ENCODE data around the gene GRB10. TPM values are rescaled to one million over a fixed set of nuclear protein-coding genes. Genes with fewer than 3 reads are reported as not detected.

GRB10 gene
- total RNA-seq, 2 donors from 2014 or later = 2.6 to 6.6 TPM

DNA sequence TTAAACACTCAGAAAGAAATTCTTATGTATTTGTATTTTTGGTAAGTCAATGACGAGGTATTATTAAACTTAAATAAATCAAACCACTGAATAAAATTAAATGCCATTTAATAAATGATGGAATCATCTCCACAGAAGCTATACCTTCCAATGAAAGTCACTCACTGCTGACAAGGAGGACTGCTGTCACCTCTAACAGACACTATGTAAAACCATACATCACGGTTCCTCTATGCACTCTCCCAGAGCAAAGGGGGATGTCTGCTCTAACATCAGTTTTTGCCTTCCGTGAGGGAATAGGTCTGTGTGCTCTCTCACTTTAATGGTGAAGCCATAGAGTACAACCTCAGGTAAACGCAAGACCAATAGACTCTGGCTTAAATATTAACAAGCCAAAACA, 117.8 kb downstream of the GRB10 start:
- Mint-ChIP-seq H3K36me3 (no peaks in the 10 kb centered on the region), H3K9me3 (no peaks in the 10 kb centered on the region), H3K27ac (no peak overlapping the region)
- DNase-seq (ENCODE audit: low spot score in 2 of 2) (no peak), ATAC-seq (peak; percentile 5 to 50)

DNA sequence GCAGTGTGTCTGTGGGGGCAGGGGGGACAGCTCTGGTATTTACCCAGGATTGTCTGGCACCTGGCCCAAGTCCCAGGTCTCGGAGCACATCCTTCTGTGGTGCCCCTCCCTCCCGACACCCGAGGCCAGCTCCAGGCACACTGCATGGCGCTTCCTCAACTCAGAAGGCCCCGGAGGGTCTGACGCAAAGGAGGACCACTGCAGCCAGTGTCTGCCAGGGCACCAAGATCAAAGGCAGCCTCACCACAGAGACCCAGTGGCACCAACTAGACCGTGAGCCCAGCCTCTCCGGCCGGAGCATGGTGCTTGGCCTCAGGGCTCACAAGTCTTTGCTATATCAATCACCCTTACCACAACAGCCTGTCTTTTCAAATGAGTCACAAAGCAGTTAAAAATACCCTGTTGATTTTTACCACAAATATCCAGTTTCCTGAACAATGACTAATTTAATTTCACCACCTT, 118.2 kb downstream of the GRB10 start:
- H3K36me3 Mint-ChIP-seq = no peaks in the 10 kb centered on the region
- peak; percentile 80 to 90 for ATAC-seq
- no peaks in the 10 kb centered on the region for H3K9me3 Mint-ChIP-seq
- DNase-seq (ENCODE audit: low spot score in 2 of 2) = peak in 1 of 2 donors; percentile 29
- no peak overlapping the region for H3K27ac Mint-ChIP-seq

DNA sequence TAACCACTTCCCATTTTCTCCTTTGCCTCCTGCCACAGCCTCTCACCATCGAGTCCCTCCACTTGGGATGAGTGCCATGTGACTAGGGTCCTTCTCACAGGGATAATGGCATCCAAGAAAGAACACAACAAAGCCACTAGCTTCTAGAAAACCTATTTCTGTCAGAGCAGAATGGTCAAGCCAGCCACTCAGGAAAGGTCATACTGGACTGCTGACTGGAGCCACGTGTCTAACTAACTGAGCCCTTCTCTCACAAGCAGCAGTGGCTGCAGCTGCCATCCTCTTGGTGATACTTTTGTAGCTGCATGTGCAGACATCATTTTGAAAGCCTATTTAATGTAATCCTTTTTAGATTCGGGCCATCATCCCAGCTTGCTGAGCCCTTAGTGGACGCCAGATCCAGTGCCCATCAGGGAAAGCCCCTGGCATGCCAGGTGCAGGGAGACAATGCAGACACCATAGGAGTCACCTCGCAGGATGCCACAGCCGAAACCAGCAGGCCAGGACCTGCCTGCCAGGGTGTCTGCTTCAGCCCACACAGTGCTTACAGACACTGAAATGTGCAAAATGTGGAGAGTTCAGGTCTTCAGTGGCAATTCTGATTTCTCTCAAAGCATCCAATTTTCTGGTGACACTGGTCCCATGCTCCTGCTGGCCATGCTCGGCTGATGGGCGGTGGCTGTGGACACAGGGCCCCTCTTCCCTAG, 119.1 kb downstream of the GRB10 start:
- Mint-ChIP-seq H3K9me3 (no peaks in the 10 kb centered on the region), H3K36me3 (no peaks in the 10 kb centered on the region), H3K27ac (no peak overlapping the region)
- ATAC-seq (no peak), DNase-seq (ENCODE audit: low spot score in 2 of 2) (no peak)

DNA sequence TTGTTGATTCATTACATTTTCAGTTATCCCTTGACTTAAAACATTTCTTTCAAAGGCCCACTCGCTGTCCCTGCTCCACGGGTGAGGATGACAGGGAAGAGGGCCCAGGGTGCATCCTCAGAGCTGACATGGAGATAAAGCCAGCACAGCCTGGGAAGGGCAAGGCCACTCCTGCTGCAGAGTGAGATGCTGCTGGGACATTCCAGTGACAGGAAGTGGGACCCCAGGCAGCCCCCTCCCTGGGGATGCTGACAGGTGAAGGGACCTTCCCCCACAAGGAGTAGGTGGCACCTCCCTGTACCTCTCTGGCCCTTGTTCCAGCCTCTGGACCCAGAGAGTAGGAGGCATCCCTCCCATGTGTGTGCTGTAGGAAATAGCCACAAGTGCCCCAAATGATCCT, 119.7 kb downstream of the GRB10 start:
- no peak for ATAC-seq
- Mint-ChIP-seq H3K36me3 (no peaks in the 10 kb centered on the region), H3K27ac (no peak overlapping the region)

DNA sequence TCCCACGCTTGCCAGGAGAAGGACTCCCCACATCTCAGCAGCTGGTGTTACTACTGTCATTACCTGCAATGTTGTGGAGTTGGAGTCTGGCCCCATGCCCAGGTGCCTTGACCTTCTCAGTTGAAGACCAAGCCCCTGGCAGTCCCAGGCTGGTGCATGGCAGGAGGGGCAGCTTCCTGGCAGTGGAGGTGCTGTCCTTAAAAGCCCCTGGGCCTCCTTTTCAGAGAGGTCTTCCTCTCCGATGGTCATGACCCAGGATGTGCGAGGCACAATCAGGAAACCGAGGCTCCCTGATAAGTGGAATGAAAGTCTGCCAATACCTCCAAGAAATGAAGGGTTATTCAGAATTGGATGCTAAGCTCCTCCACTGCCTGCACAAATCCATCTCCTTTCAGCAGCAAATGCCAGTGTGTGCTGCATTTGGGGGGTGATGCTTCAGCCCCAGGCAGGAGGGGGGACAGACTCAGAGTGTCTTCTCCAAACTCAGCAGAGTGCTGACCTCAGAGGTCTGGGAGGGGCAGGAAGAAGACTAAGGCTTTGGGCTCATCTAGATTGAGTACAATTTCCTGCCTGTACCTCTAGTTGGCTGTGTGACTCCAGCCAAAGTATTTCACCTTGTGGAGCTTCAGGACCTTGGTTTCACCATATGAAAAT, 120.5 kb downstream of the GRB10 start:
- no peak for DNase-seq (ENCODE audit: low spot score in 2 of 2)
- H3K9me3 Mint-ChIP-seq = no peaks in the 10 kb centered on the region
- H3K27ac Mint-ChIP-seq = peak overlapping the region in 1 of 2 donors; percentile 23
- H3K36me3 Mint-ChIP-seq = no peaks in the 10 kb centered on the region
- peak in 1 of 2 donors; percentile 36 for ATAC-seq

More for the DNA sequence above, 119.7 kb downstream of the GRB10 start:
- DNase-seq (ENCODE audit: low spot score in 2 of 2) = no peak
- H3K9me3 Mint-ChIP-seq = no peaks in the 10 kb centered on the region

DNA sequence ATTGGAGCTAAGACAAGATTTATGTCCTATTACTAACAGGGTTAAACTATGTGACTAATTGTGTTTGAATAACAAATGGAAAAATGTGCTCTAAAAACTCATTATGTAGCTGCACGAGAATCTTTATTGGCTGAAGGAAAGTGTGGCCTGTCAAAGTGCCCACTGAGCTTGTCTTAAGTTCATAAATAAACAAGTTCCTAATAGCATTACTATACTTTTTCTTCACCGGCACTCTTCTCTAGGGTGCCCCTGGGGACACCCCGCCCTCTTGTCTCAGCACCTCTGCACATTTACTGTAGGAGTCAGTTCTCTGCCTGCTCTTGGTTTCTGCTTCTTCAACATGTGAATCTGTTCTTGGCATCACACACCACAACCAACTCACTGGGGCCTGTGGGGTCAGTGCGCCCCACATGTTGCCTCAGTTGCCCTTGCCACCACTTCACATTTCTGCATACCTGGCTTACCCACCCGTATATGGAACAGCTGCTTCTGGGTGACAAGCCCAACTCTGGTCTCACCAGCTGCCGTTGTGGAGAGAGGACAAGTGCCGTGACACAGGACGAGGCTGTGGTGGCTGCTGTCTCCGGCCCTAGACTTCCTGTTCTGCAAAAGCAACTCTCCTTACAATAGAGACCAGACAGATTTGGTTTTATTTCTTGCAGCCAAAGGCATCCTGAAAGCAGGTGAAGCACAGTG, 121.2 kb downstream of the GRB10 start:
- H3K36me3 Mint-ChIP-seq = no peaks in the 10 kb centered on the region
- no peak for DNase-seq (ENCODE audit: low spot score in 2 of 2)
- H3K9me3 Mint-ChIP-seq = no peaks in the 10 kb centered on the region
- ATAC-seq = peak in 1 of 2 donors; percentile 15
- H3K27ac Mint-ChIP-seq = peak overlapping the region in 1 of 2 donors; percentile 23

DNA sequence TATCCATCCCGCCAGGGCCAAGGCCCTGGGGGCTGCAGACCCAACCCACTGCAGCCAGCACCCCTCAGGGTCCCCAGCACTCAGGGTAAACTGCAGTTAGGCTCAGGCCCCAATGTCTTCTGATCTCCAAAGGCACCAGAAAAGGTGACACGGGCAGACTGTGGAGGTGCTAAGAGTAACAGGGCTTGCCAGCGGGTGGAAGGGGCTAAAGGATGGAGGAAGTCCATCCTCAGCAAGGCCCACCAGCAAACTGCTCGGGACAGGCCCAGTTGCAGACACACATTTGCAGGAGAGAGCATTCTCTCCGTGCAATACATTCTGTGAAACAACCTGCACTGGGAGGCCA, 121.9 kb downstream of the GRB10 start:
- no peak overlapping the region for H3K27ac Mint-ChIP-seq
- H3K36me3 Mint-ChIP-seq = no peaks in the 10 kb centered on the region

DNA sequence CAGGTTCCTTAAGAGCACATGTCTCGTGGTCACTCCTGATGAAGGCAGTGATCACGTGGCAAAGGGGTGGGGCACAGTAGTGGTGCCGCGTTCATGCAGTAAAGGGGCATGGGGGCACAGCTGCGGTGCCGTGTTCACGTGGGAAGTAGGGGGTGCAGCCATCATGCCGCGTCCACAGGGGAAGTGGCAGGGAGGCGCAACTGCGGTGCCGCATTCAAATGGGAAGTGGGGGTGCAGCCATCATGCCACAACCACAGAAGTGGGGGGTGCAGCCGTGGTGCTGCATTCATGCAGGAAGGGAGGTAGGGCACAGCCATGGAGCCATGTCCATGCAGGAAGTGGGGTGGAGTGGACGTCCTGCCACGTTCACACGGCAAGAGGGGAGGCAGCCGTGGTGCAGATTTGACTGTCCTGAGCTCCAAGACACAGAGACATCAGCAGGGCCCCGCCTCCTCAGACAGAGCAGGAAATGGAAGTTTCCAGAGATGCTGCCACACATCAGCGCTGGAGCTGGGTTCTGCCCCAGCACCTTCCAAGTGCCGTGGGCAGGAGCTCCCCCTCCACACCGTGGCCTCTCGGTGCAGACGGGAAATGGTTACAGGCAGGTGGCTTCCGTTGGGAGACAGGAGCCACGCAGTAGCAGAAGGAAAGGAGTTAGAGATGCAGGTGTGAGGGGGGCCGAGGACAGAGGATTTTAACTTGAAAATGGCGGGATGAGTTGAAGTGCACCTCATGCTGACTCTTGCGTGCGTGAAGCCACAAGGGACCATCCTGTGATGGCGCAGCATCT, 122.5 kb downstream of the GRB10 start:
- no peaks in the 10 kb centered on the region for H3K36me3 Mint-ChIP-seq
- ATAC-seq (peak; percentile 58 to 64), DNase-seq (ENCODE audit: low spot score in 2 of 2) (peak in 1 of 2 donors; percentile 38)
- H3K9me3 Mint-ChIP-seq = no peaks in the 10 kb centered on the region
- H3K27ac Mint-ChIP-seq = peak overlapping the region; percentile 45 to 52

More for the DNA sequence above, 121.9 kb downstream of the GRB10 start:
- DNase-seq (ENCODE audit: low spot score in 2 of 2) (no peak), ATAC-seq (no peak)
- H3K9me3 Mint-ChIP-seq = no peaks in the 10 kb centered on the region

DNA sequence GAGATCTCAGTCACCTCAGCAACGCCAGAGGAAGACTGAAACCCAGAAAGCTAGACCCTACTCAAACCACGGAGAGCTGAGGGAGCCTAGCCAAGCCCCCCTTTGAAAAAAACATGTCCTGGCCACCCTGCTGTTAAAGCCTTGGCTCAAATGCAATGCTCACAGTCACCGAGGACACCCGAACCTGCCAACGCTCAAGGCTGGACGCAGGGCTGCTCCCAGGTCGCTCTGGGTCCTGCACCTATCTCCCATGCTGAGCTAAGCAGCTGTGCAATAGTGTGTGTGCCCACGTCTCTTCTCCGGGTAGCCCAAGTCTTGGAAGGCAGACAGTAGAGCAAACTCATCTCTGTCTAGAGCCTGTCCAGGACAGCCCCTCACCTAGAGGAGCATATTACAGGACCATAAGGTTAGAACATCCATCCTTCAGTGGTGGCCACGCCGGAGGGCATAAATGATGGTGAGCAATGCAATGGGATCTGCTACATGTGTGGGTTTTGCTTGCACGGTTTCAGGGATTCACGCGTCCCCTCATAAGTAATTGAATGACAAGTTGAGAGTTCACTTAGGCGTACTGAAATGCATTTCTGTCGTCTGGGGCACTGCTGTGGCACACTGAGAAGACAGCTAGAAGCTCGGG, 123.2 kb downstream of the GRB10 start:
- Mint-ChIP-seq H3K36me3 (no peaks in the 10 kb centered on the region), H3K27ac (peak overlapping the region in 1 of 2 donors; percentile 52), H3K9me3 (no peaks in the 10 kb centered on the region)
- ATAC-seq (no peak), DNase-seq (ENCODE audit: low spot score in 2 of 2) (no peak)

DNA sequence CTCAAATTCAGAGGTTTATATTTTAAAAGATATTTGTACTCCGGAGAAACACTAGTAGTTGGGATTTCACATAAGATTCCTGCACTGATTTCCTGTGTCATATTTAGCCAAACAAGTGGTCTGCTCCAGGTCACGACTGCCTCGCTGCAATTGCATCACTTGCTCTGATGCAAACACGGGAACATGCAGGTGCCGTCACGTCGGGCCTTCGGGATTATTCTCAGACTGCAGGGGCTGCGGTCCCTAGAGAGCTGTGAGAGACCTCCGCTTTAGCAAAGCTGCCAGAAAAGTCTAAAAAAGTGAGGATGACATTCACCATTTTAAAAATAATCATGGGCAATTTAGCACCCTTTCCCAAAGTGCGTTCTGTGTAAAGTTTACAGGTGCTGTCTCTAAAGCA, 124.0 kb downstream of the GRB10 start:
- Mint-ChIP-seq H3K36me3 (no peaks in the 10 kb centered on the region), H3K9me3 (no peaks in the 10 kb centered on the region), H3K27ac (no peak overlapping the region)
- no peak for ATAC-seq
- no peak for DNase-seq (ENCODE audit: low spot score in 2 of 2)

DNA sequence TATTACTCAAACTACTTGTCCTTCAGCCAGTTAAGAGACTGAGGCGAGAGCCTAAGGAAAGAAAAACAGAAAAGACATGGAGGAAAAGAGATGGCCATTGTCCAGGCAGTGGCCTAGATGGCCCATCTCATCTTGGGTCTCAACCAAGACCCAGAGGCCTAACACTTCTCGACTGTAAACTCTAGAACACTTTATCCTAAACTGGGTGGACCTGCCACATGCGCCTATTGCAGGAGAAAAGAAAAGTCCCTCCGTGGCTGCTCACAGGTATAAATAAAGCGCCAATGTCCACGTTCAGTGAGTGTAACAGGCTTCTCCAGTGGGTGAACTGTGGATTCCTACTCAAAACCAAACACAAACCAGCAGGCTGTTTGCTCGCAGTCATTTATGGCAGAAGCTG, 124.8 kb downstream of the GRB10 start:
- no peaks in the 10 kb centered on the region for H3K9me3 Mint-ChIP-seq
- no peak overlapping the region for H3K27ac Mint-ChIP-seq
- ATAC-seq = no peak
- no peak for DNase-seq (ENCODE audit: low spot score in 2 of 2)
- no peaks in the 10 kb centered on the region for H3K36me3 Mint-ChIP-seq

DNA sequence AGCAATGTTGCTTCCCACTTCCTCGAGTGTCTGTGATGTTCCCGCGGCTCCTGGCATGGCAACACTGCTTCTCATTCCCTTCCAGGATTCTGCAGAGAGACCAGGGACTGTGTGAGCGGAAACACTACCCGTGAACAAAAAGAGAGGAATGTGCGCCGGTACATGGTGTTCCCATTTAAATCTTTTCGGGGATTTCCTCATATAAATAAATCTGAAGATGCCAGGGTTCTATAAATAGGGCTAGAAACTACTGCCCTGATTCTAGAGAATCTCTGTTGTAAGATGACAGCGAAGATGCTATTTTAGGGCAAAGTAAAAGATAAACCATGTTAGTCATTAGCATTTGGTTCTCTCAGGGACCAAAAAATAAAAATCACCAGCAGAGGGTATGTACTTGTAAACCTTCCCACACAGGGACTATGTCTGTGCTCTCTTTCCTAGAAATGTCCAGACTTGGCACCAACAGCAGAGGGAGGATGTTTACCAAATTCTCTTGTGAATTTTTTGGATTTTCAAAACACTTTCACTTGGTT, 125.3 kb downstream of the GRB10 start:
- Mint-ChIP-seq H3K27ac (no peak overlapping the region), H3K36me3 (no peaks in the 10 kb centered on the region), H3K9me3 (no peaks in the 10 kb centered on the region)
- DNase-seq (ENCODE audit: low spot score in 2 of 2) (no peak), ATAC-seq (no peak)

DNA sequence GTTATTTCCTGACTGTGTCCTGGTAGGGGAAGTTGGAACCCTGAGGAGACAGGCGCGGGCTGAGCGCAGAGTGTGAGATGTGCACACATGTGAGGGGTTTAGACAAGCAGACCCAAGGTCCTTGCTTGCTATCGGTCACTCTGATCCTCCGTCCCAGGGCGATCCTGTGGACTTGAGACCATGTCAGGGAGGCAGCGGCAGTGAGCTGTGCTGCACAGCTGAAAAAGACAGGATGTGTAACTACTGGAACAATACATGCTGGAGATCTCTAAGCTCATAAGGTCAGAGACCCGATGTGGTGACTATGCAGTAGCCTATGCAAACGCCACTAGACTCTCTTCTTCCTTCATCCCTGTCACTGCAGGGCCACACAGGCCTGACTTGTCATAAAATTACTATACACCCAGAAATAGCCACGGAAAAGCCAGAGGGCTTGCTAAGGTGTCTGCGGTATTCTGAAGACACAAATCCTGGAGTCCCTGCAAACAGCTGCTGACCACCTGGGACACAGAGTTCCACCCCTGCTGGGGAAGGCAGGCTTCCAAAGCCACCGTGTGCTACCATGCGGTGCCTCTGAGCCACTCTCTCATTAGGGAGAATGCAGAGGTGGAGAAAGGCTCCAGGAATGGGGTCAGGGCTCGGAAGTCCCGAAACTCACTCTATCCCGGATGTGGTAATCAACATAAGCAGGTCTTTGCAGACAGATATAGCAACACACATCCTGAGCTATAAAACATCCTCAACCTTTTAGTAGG, 126.4 kb downstream of the GRB10 start:
- no peak for ATAC-seq
- no peak overlapping the region for H3K27ac Mint-ChIP-seq
- DNase-seq (ENCODE audit: low spot score in 2 of 2) = no peak
- no peaks in the 10 kb centered on the region for H3K36me3 Mint-ChIP-seq
- no peaks in the 10 kb centered on the region for H3K9me3 Mint-ChIP-seq

DNA sequence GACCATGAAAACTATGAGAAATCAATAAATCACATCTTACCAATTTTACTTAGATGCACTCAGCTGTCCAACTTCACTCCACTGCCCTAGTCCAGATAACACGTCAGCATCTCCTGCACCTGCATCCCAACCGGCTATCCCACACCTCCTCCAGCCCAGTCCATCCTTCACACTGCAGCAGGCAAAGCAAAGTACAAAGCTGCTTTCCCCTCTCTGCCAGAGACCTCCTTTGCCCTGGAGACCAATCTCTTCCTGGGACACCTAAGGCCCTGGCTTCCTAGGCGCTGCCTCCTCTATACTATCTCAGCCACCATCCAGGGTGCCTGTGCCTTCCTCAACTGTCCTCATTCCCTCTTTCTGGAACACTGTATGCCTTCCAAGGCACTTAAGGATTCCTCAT, 127.2 kb downstream of the GRB10 start:
- DNase-seq (ENCODE audit: low spot score in 2 of 2) (no peak), ATAC-seq (no peak)
- no peaks in the 10 kb centered on the region for H3K9me3 Mint-ChIP-seq
- no peaks in the 10 kb centered on the region for H3K36me3 Mint-ChIP-seq
- H3K27ac Mint-ChIP-seq = no peak overlapping the region

DNA sequence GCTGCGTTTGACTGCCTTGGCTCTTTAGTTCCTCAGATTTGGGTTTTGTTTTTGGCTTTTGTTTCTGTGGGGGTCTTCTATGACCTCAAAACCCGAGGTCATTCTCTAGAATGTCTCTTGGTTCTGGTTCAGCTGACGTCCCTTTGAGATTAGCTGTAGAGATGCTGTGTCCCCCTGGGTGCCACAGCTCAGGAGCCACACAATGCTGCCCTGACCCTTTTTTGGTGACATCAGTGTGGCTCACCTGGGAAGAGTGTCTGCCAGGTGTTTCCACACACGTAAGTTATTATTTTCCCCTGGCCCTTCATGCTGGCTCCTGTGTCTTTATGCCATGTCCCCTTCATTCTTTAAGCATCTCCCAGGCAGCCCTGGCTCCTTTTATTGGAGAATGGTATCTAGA, 127.7 kb downstream of the GRB10 start:
- H3K9me3 Mint-ChIP-seq = no peaks in the 10 kb centered on the region
- H3K27ac Mint-ChIP-seq = no peak overlapping the region
- H3K36me3 Mint-ChIP-seq = no peaks in the 10 kb centered on the region
- ATAC-seq (no peak), DNase-seq (ENCODE audit: low spot score in 2 of 2) (no peak)
